OCI-LY1 (cell line): ENCODE data around the gene HINFP.

Source experiments
- H2AFZ ChIP-seq: fragments of 200-600 bp; sonication (generic), shearing (Covaris generic); 2 replicates; pipeline ENCODE4 v1.6.0; 2014; ENCODE audit warnings: antibody characterized with exemption, mild to moderate bottlenecking, low read length
- H3F3A ChIP-seq: fragments of 200-600 bp; sonication (generic), shearing (Covaris generic); 2 replicates; pipeline ENCODE4 v1.6.0; 2014; ENCODE audit warnings: mild to moderate bottlenecking, antibody characterized with exemption, low read length, moderate library complexity; ENCODE audit not compliant: insufficient read depth
- H3K27ac ChIP-seq: fragments of 200-600 bp; sonication (generic); 2 replicates; pipeline ENCODE4 v1.5.1; 2014; ENCODE audit warnings: low read length, mixed run types, mild to moderate bottlenecking, low read depth; ENCODE audit not compliant: poor library complexity, severe bottlenecking
- H3K27me3 ChIP-seq: fragments of 200-600 bp; sonication (generic); 2 replicates; pipeline ENCODE4 v1.6.0; 2014; ENCODE audit warnings: antibody characterized with exemption, mild to moderate bottlenecking, low read length, moderate library complexity; ENCODE audit not compliant: insufficient read depth
- H3K36me3 ChIP-seq: fragments of 200-600 bp; sonication (generic); 2 replicates; pipeline ENCODE4 v1.6.1; 2014; ENCODE audit warnings: mild to moderate bottlenecking, antibody characterized with exemption, low read length, moderate library complexity, mixed read lengths; ENCODE audit not compliant: insufficient read depth
- H3K4me1 ChIP-seq: fragments of 200-600 bp; sonication (generic); 2 replicates; pipeline ENCODE4 v1.5.1; 2014; ENCODE audit warnings: mild to moderate bottlenecking, low read length, moderate library complexity; ENCODE audit not compliant: insufficient read depth, severe bottlenecking
- H3K4me2 ChIP-seq: fragments of 200-600 bp; sonication (generic), shearing (Covaris generic); 2 replicates; pipeline ENCODE4 v1.6.1; 2014; ENCODE audit warnings: low read length
- H3K4me3 ChIP-seq: fragments of 200-600 bp; sonication (generic); 2 replicates; pipeline ENCODE4 v1.5.1; 2014; ENCODE audit warnings: low read length, low read depth, mild to moderate bottlenecking, mixed read lengths; ENCODE audit not compliant: poor library complexity, severe bottlenecking
- H3K79me2 ChIP-seq: fragments of 200-600 bp; shearing (Covaris generic); 2 replicates; pipeline ENCODE4 v1.6.1; 2016; ENCODE audit warnings: mixed run types, low read length, mixed read lengths; ENCODE audit not compliant: insufficient read depth
- H3K9ac ChIP-seq: fragments of 200-600 bp; sonication (generic), shearing (Covaris generic); 2 replicates; pipeline ENCODE4 v1.6.1; 2014; ENCODE audit warnings: mild to moderate bottlenecking, low read length, mixed read lengths
- H3K9me2 ChIP-seq: fragments of 200-600 bp; sonication (generic), shearing (Covaris generic); 2 replicates; pipeline ENCODE4 v1.6.1; 2014; ENCODE audit warnings: low read depth, mild to moderate bottlenecking, low read length, mixed read lengths
- H3K9me3 ChIP-seq: fragments of 200-600 bp; shearing (Covaris generic); 2 replicates; pipeline ENCODE4 v1.6.1; 2014; ENCODE audit warnings: low read length, mixed read lengths
- H4K20me1 ChIP-seq: fragments of 200-600 bp; sonication (generic), shearing (Covaris generic); 2 replicates; pipeline ENCODE4 v1.6.0; 2016; ENCODE audit warnings: mild to moderate bottlenecking, low read length; ENCODE audit not compliant: insufficient read depth
- EZH2 ChIP-seq: fragments of 200-600 bp; sonication (generic), shearing (Covaris generic); IDR thresholded peaks from 2 replicates; pipeline ENCODE4 v1.8.0; 2017; ENCODE audit warnings: borderline replicate concordance, mixed run types, mild to moderate bottlenecking, antibody characterized with exemption, low read length, moderate library complexity, mixed read lengths
- TF ChIP-seq, protein P1 (sequence below): fragments of 200-600 bp; sonication (generic), shearing (Covaris generic); IDR thresholded peaks from 2 replicates; pipeline ENCODE4 v1.5.1; 2017; ENCODE audit warnings: mild to moderate bottlenecking, antibody characterized with exemption, low read length, moderate library complexity, mixed read lengths

HINFP gene

GRCh38 chr11:119168471-119169281, 47.3 kb downstream of the HINFP start, which contains the start of gene NLRX1:
NLRX1 (plus strand) TSS chr11:119168725; CDS start chr11:119171404, 2,679 bp downstream.
- no peaks in the 10 kb centered on the region for H3K27me3 ChIP-seq
- H3K9me3 ChIP-seq: no peaks in the 10 kb centered on the region
- no peaks in the 10 kb centered on the region for H3K36me3 ChIP-seq
- H2AFZ ChIP-seq: no peak within 1 kb of the TSS
- H4K20me1 ChIP-seq: no peaks in the 10 kb centered on the region
- H3K27ac ChIP-seq: no peak within 1 kb of the TSS
- H3F3A ChIP-seq: no peaks in the 10 kb centered on the region
- H3K4me1 ChIP-seq: peaks cover 6% of the 10 kb centered on the region
- TF ChIP-seq EZH2: no peak
- TF ChIP-seq, protein P1, sequence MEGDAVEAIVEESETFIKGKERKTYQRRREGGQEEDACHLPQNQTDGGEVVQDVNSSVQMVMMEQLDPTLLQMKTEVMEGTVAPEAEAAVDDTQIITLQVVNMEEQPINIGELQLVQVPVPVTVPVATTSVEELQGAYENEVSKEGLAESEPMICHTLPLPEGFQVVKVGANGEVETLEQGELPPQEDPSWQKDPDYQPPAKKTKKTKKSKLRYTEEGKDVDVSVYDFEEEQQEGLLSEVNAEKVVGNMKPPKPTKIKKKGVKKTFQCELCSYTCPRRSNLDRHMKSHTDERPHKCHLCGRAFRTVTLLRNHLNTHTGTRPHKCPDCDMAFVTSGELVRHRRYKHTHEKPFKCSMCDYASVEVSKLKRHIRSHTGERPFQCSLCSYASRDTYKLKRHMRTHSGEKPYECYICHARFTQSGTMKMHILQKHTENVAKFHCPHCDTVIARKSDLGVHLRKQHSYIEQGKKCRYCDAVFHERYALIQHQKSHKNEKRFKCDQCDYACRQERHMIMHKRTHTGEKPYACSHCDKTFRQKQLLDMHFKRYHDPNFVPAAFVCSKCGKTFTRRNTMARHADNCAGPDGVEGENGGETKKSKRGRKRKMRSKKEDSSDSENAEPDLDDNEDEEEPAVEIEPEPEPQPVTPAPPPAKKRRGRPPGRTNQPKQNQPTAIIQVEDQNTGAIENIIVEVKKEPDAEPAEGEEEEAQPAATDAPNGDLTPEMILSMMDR: peak; percentile 76
- peak within 1 kb of the TSS; percentile 79 for H3K4me2 ChIP-seq
- H3K79me2 ChIP-seq: no peaks in the 10 kb centered on the region
- H3K4me3 ChIP-seq: peak within 1 kb of the TSS; percentile 71
- no peaks in the 10 kb centered on the region for H3K9me2 ChIP-seq
- peak within 1 kb of the TSS; percentile 77 for H3K9ac ChIP-seq

DNA sequence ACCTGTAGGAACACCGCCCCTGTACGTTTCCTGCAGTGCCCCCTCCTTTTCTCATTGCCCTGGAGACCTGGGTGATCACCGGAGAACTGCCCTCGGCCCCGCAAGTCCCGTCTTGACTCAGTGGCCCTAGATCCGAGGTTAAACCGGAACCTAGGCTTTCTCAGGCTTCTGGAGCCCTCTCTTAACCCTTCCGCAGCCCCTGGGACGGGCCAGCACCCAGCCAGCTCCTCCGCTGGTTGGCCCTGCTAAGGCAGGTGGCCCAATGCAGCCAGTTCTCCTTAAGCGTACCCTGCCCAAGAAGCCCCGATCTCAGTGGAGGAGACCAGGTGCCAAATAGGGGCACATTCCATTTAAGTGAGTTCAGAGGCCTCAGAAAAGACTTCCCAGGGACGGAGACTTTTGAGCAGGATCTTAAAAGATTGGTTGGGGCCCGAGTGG, 47.9 kb downstream of the HINFP start:
- peak overlapping the region; percentile 71 for H3K4me3 ChIP-seq
- H2AFZ ChIP-seq: no peak overlapping the region
- no peaks in the 10 kb centered on the region for H3K9me3 ChIP-seq
- H4K20me1 ChIP-seq: no peaks in the 10 kb centered on the region
- H3K4me2 ChIP-seq: peak overlapping the region; percentile 79
- H3K9me2 ChIP-seq: no peaks in the 10 kb centered on the region
- H3K9ac ChIP-seq: peak overlapping the region; percentile 77
- TF ChIP-seq, protein P1: no peak
- TF ChIP-seq EZH2: no peak
- no peaks in the 10 kb centered on the region for H3K27me3 ChIP-seq
- H3K27ac ChIP-seq: no peak overlapping the region
- no peaks in the 10 kb centered on the region for H3F3A ChIP-seq
- no peaks in the 10 kb centered on the region for H3K36me3 ChIP-seq
- peaks cover 6% of the 10 kb centered on the region for H3K4me1 ChIP-seq
- no peaks in the 10 kb centered on the region for H3K79me2 ChIP-seq

GRCh38 chr11:119172513-119172912, 51.1 kb downstream of the HINFP start:
- H3K27me3 ChIP-seq: no peaks in the 10 kb centered on the region
- TF ChIP-seq, protein P1: no peak
- no peak for TF ChIP-seq EZH2
- no peak overlapping the region for H3K4me2 ChIP-seq
- H3K4me3 ChIP-seq: no peak overlapping the region
- peaks cover 6% of the 10 kb centered on the region for H3K4me1 ChIP-seq
- no peaks in the 10 kb centered on the region for H3K9me2 ChIP-seq
- no peak overlapping the region for H3K27ac ChIP-seq
- H3K36me3 ChIP-seq: no peaks in the 10 kb centered on the region
- no peaks in the 10 kb centered on the region for H3F3A ChIP-seq
- H4K20me1 ChIP-seq: no peaks in the 10 kb centered on the region
- no peak overlapping the region for H2AFZ ChIP-seq
- H3K9me3 ChIP-seq: no peaks in the 10 kb centered on the region
- H3K9ac ChIP-seq: no peak overlapping the region
- H3K79me2 ChIP-seq: no peaks in the 10 kb centered on the region
